ENCODE data around the gene MED13.

The MED13 gene

DNA sequence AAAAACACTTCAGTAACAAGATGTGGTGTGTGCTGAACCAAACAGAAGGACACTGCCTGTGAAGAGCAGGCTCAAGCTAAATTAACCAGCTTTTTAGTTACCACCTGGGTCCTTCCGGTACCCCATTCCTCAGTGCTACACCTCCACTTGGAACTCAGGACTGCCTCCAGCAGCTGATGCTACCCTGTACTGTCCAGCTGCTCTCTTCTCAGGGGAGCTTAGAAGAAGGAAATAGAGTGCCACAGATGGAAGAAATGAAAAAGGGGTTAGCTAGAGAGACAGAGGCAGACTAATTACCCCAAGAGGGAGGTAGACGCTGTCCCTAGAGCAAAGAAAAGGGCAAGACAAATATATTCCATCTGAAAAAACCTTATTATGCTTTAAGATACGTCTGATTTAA lies 5.7 kb downstream of the MED13 start:
- Histone ChIP-seq H3K79me2 (ENCODE audit: insufficient read depth, low read length) (peaks cover 100% of the 10 kb centered on the region), H3K27me3 (ENCODE audit: low read length) (no peaks in the 10 kb centered on the region), H3K27ac (ENCODE audit: low read depth, low read length) (no peak overlapping the region), H3K4me2 (ENCODE audit: low read depth, low read length, poor library complexity, severe bottlenecking) (no peak overlapping the region), H3K36me3 (ENCODE audit: low read length) (peaks cover 38% of the 10 kb centered on the region), H2AFZ (ENCODE audit: low read depth, low read length, severe bottlenecking) (no peak overlapping the region), H3K9me2 (replicated peaks; ENCODE audit: insufficient read depth, low read length) (no peaks in the 10 kb centered on the region), H3K9me3 (ENCODE audit: insufficient read depth, low read length) (no peaks in the 10 kb centered on the region), H3K4me3 (ENCODE audit: insufficient read depth, low read length, poor library complexity, severe bottlenecking) (no peak overlapping the region), H3K9ac (ENCODE audit: low read length) (no peak overlapping the region), H4K20me1 (ENCODE audit: low read depth, low read length) (peaks cover 21% of the 10 kb centered on the region), H3F3A (ENCODE audit: insufficient read depth) (peaks cover 2% of the 10 kb centered on the region; the same call in 1 of the 2 replicates)
- TF ChIP-seq CTCF (IDR thresholded peaks at IDR 0.05; ENCODE audit: insufficient read depth, low read length, poor library complexity, severe bottlenecking), result no peak
- TF ChIP-seq EZH2phosphoT487 (conservative IDR thresholded peaks at IDR 0.05; ENCODE audit: low read length), result no peak

GRCh38 chr17:62058611-62059010 lies 6.5 kb downstream of the MED13 start:
- Histone ChIP-seq H3K9me2 (replicated peaks; ENCODE audit: insufficient read depth, low read length) (no peaks in the 10 kb centered on the region), H3K4me3 (ENCODE audit: insufficient read depth, low read length, poor library complexity, severe bottlenecking) (no peak overlapping the region), H2AFZ (ENCODE audit: low read depth, low read length, severe bottlenecking) (no peak overlapping the region), H3K79me2 (ENCODE audit: insufficient read depth, low read length) (peaks cover 98% of the 10 kb centered on the region), H3K36me3 (ENCODE audit: low read length) (peaks cover 39% of the 10 kb centered on the region), H3K4me2 (ENCODE audit: low read depth, low read length, poor library complexity, severe bottlenecking) (no peak overlapping the region), H3K9ac (ENCODE audit: low read length) (no peak overlapping the region), H3K27ac (ENCODE audit: low read depth, low read length) (no peak overlapping the region), H4K20me1 (ENCODE audit: low read depth, low read length) (peaks cover 19% of the 10 kb centered on the region), H3K27me3 (ENCODE audit: low read length) (no peaks in the 10 kb centered on the region), H3K9me3 (ENCODE audit: insufficient read depth, low read length) (no peaks in the 10 kb centered on the region), H3F3A (ENCODE audit: insufficient read depth) (no peaks in the 10 kb centered on the region; the same call in 1 of the 2 replicates)
- no peak for TF ChIP-seq CTCF (IDR thresholded peaks at IDR 0.05; ENCODE audit: insufficient read depth, low read length, poor library complexity, severe bottlenecking)
- TF ChIP-seq EZH2phosphoT487 (conservative IDR thresholded peaks at IDR 0.05; ENCODE audit: low read length), result no peak

DNA sequence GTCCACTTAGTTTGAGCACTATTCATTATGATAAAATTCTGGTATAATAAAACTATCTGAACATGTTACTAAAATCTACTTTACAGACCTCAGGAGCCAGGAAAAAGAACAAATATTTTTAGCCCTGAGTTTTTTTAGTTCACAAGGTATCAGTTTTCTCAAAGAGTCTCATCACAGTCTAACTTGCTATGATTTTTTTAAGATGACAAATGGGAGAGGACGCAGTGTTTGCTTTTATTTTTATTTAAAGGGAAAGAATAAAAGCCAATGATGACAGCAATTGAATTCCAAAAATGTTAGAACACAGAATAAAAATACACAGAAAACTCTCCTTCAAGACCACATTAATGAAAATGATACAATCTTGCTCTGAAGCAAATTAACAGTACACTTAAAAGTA lies 7.4 kb downstream of the MED13 start:
- TF ChIP-seq EZH2phosphoT487 (conservative IDR thresholded peaks at IDR 0.05; ENCODE audit: low read length) (no peak), CTCF (IDR thresholded peaks at IDR 0.05; ENCODE audit: insufficient read depth, low read length, poor library complexity, severe bottlenecking) (no peak)
- Histone ChIP-seq H3F3A (ENCODE audit: insufficient read depth) (no peaks in the 10 kb centered on the region), H3K79me2 (ENCODE audit: insufficient read depth, low read length) (peaks cover 98% of the 10 kb centered on the region), H4K20me1 (ENCODE audit: low read depth, low read length) (peaks cover 11% of the 10 kb centered on the region), H3K27me3 (ENCODE audit: low read length) (no peaks in the 10 kb centered on the region), H3K4me3 (ENCODE audit: insufficient read depth, low read length, poor library complexity, severe bottlenecking) (no peak overlapping the region), H3K27ac (ENCODE audit: low read depth, low read length) (no peak overlapping the region), H3K36me3 (ENCODE audit: low read length) (peaks cover 35% of the 10 kb centered on the region), H3K9ac (ENCODE audit: low read length) (no peak overlapping the region), H3K9me2 (replicated peaks; ENCODE audit: insufficient read depth, low read length) (no peaks in the 10 kb centered on the region), H3K4me2 (ENCODE audit: low read depth, low read length, poor library complexity, severe bottlenecking) (no peak overlapping the region), H3K9me3 (ENCODE audit: insufficient read depth, low read length) (no peaks in the 10 kb centered on the region), H2AFZ (ENCODE audit: low read depth, low read length, severe bottlenecking) (no peak overlapping the region)
